ENCODE measurements around the gene CEBPG.

CEBPG gene

GRCh38 chr19:33362508-33363228 lies 10.8 kb upstream of the CEBPG start:
- no peak for DNase-seq (ENCODE audit: low read depth)
- H3K4me3 ChIP-seq (ENCODE audit: low read depth, low read length), result no peak overlapping the region
- no peak for TF ChIP-seq CTCF (IDR thresholded peaks at IDR 0.05; ENCODE audit: low read depth, low read length, missing control alignments)

- no peak for TF ChIP-seq CTCF (IDR thresholded peaks at IDR 0.05; ENCODE audit: low read depth, low read length, missing control alignments)
- no peak for DNase-seq (ENCODE audit: low read depth)
- no peak overlapping the region for H3K4me3 ChIP-seq (ENCODE audit: low read depth, low read length)
These were observed 10.0 kb upstream of the CEBPG start for GRCh38 chr19:33363476-33363875.

- H3K4me3 ChIP-seq (ENCODE audit: low read depth, low read length), result no peak overlapping the region
- TF ChIP-seq CTCF (IDR thresholded peaks at IDR 0.05; ENCODE audit: low read depth, low read length, missing control alignments), result no peak
- no peak for DNase-seq (ENCODE audit: low read depth)
These were observed 7.8 kb upstream of the CEBPG start for GRCh38 chr19:33365691-33366090.

- no peak for TF ChIP-seq CTCF (IDR thresholded peaks at IDR 0.05; ENCODE audit: low read depth, low read length, missing control alignments)
- DNase-seq (ENCODE audit: low read depth), result no peak
- H3K4me3 ChIP-seq (ENCODE audit: low read depth, low read length), result no peak overlapping the region
These were observed 7.4 kb upstream of the CEBPG start for GRCh38 chr19:33366127-33366526.

GRCh38 chr19:33366897-33367296 lies 6.6 kb upstream of the CEBPG start:
- no peak overlapping the region for H3K4me3 ChIP-seq (ENCODE audit: low read depth, low read length)
- no peak for DNase-seq (ENCODE audit: low read depth)
- TF ChIP-seq CTCF (IDR thresholded peaks at IDR 0.05; ENCODE audit: low read depth, low read length, missing control alignments), result no peak

- DNase-seq (ENCODE audit: low read depth), result no peak
- TF ChIP-seq CTCF (IDR thresholded peaks at IDR 0.05; ENCODE audit: low read depth, low read length, missing control alignments), result no peak
- H3K4me3 ChIP-seq (ENCODE audit: low read depth, low read length), result no peak overlapping the region
These were observed 5.2 kb upstream of the CEBPG start for GRCh38 chr19:33368074-33368864.
